Liver (tissue), 3 donors: Measurements from ENCODE around the gene ZMYM1.

Experiments used
- CTCF ChIP-seq: fragments of 150-350 bp; IDR thresholded peaks from 2 replicates; pipeline ENCODE4 v1.5.1; 2017; ENCODE audit warnings: improper control_type of control experiment, low read depth, low read length; ENCODE audit not compliant: missing input control
- EGR1 ChIP-seq, 2 donors: IDR thresholded peaks; 2 replicates each; pipeline ENCODE4 v1.6.1; 2016 to 2018; ENCODE audit warnings: antibody characterized with exemption in 2 of 2, low read depth in 2 of 2
- GABPA ChIP-seq, 2 donors: IDR thresholded peaks in 1 of 2; conservative IDR thresholded peaks in 1 of 2; 2 replicates each; pipeline ENCODE4 v1.6.1; 2016; ENCODE audit warnings: antibody characterized with exemption in 2 of 2, mild to moderate bottlenecking in 1 of 2, moderate library complexity in 1 of 2
- JUND ChIP-seq, 2 donors: IDR thresholded peaks; 2 replicates each; pipeline ENCODE4 v1.6.1; 2016; ENCODE audit warnings: antibody characterized with exemption in 2 of 2
- MAX ChIP-seq: IDR thresholded peaks from 2 replicates; pipeline ENCODE4 v1.6.1; 2016; ENCODE audit warnings: antibody characterized with exemption
- RAD21 ChIP-seq, 2 donors: IDR thresholded peaks; 2 replicates each; pipeline ENCODE4 v1.6.1; 2016; ENCODE audit warnings: antibody characterized with exemption in 2 of 2, mild to moderate bottlenecking in 2 of 2
- REST ChIP-seq: IDR thresholded peaks from 2 replicates; pipeline ENCODE4 v1.6.1; 2016; ENCODE audit warnings: antibody characterized with exemption, mild to moderate bottlenecking
- RXRA ChIP-seq, 2 donors: IDR thresholded peaks; 2 replicates each; pipeline ENCODE4 v1.6.1; 2017 to 2018; ENCODE audit warnings: antibody characterized with exemption in 2 of 2, mild to moderate bottlenecking in 1 of 2
- SP1 ChIP-seq: IDR thresholded peaks from 2 replicates; pipeline ENCODE4 v1.6.1; 2018; ENCODE audit warnings: antibody characterized with exemption, mild to moderate bottlenecking
- TAF1 ChIP-seq: conservative IDR thresholded peaks from 2 replicates; pipeline ENCODE4 v1.6.1; 2016; ENCODE audit warnings: antibody characterized with exemption, mild to moderate bottlenecking
- YY1 ChIP-seq: IDR thresholded peaks from 2 replicates; pipeline ENCODE4 v1.6.1; 2016; ENCODE audit warnings: antibody characterized with exemption, mild to moderate bottlenecking
- ZBTB33 ChIP-seq: IDR thresholded peaks from 2 replicates; pipeline ENCODE4 v1.6.1; 2016; ENCODE audit warnings: antibody characterized with exemption
- TF ChIP-seq, protein P1 (sequence below): IDR thresholded peaks from 2 replicates; pipeline ENCODE4 v1.6.1; 2016; ENCODE audit warnings: antibody characterized with exemption
- donor health status: healthy.
- donor health status: healthy.

- TF ChIP-seq CTCF = no peak
- no peak for TF ChIP-seq SP1
- no peak for TF ChIP-seq TAF1
- TF ChIP-seq, protein P1, sequence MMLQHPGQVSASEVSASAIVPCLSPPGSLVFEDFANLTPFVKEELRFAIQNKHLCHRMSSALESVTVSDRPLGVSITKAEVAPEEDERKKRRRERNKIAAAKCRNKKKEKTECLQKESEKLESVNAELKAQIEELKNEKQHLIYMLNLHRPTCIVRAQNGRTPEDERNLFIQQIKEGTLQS = no peak
- TF ChIP-seq ZBTB33 = no peak
- no peak for TF ChIP-seq RAD21 (IDR thresholded peaks at IDR 0.05)
- no peak for TF ChIP-seq EGR1 (IDR thresholded peaks at IDR 0.05; ENCODE audit: low read depth in 2 of 2)
- no peak for TF ChIP-seq REST
- no peak for TF ChIP-seq MAX
- TF ChIP-seq JUND (IDR thresholded peaks at IDR 0.05) = no peak
- TF ChIP-seq RXRA (IDR thresholded peaks at IDR 0.05) = no peak
- TF ChIP-seq YY1 = no peak
- no peak for TF ChIP-seq GABPA (IDR thresholded peaks at IDR 0.05 in 1 of 2, conservative IDR thresholded peaks at IDR 0.05 in 1 of 2)
These were observed 43.1 kb downstream of the ZMYM1 start for GRCh38 chr1:35122311-35122710.
